ENCODE measurements around the gene CAPN12. TPM values are rescaled to one million over a fixed set of nuclear protein-coding genes. Genes with fewer than 3 reads are reported as not detected.
A peak's percentile ranks its signal among the peaks of the same experiment; 100 is the strongest.

Gene CAPN12
- total RNA-seq, 1 experiment from 2014 or later: 43.9 TPM

GRCh38 chr19:38697197-38697596 is 47.1 kb downstream of the CAPN12 start:
- Histone ChIP-seq H4K20me1 (ENCODE audit: insufficient read depth) (peaks cover 27% of the 10 kb centered on the region), H3K9me3 (ENCODE audit: insufficient read depth, low read depth) (no peaks in the 10 kb centered on the region), H2AFZ (no peak overlapping the region), H3K9me2 (ENCODE audit: insufficient read depth) (no peaks in the 10 kb centered on the region), H3K4me3 (no peak overlapping the region), H3K36me3 (ENCODE audit: low read depth) (peaks cover 36% of the 10 kb centered on the region), H3K27me3 (ENCODE audit: insufficient read depth, low read depth) (no peaks in the 10 kb centered on the region), H3K4me1 (replicated peaks; ENCODE audit: insufficient read depth) (peaks cover 29% of the 10 kb centered on the region), H3K4me2 (no peak overlapping the region), H3K79me2 (ENCODE audit: low read depth) (peaks cover 98% of the 10 kb centered on the region), H3F3A (ENCODE audit: insufficient read depth, low read depth) (peaks cover 69% of the 10 kb centered on the region), H3K27ac (no peak overlapping the region)
- no TSS peak for BruUV-seq (replicated peaks)
- DNase-seq: no peak
- ChIA-PET CTCF (interaction anchor here (0.6 kb wide), 1 partner anchor 292 kb away, joined by 3 read pairs; no protein-coding TSS in a partner anchor), POLR2A (ENCODE audit: unreplicated experiment) (no interaction called here)
- intact Hi-C loops (cut with micrococcal nuclease; ENCODE audit: unreplicated experiment): no loop called here
- TF ChIP-seq CTCF (conservative IDR thresholded peaks at IDR 0.05) (no peak), EZH2 (IDR thresholded peaks at IDR 0.05; ENCODE audit: low read depth) (no peak)

GRCh38 chr19:38696729-38697055 is 47.6 kb downstream of the CAPN12 start:
- intact Hi-C loops (cut with micrococcal nuclease; ENCODE audit: unreplicated experiment): no loop called here
- TF ChIP-seq CTCF (conservative IDR thresholded peaks at IDR 0.05) (no peak), EZH2 (IDR thresholded peaks at IDR 0.05; ENCODE audit: low read depth) (no peak)
- H3K79me2 ChIP-seq (ENCODE audit: low read depth): peaks cover 98% of the 10 kb centered on the region
- H3K4me1 ChIP-seq (replicated peaks; ENCODE audit: insufficient read depth): peaks cover 34% of the 10 kb centered on the region
- no peaks in the 10 kb centered on the region for H3K9me3 ChIP-seq (ENCODE audit: insufficient read depth, low read depth)
- no peaks in the 10 kb centered on the region for H3K27me3 ChIP-seq (ENCODE audit: insufficient read depth, low read depth)
- peaks cover 27% of the 10 kb centered on the region for H4K20me1 ChIP-seq (ENCODE audit: insufficient read depth)
- no peak overlapping the region for H3K4me2 ChIP-seq
- no TSS peak for BruUV-seq (replicated peaks)
- H3K36me3 ChIP-seq (ENCODE audit: low read depth): peaks cover 33% of the 10 kb centered on the region
- no peak overlapping the region for H3K4me3 ChIP-seq
- no peak overlapping the region for H3K27ac ChIP-seq
- ChIA-PET CTCF (no interaction called here), POLR2A (ENCODE audit: unreplicated experiment) (no interaction called here)
- DNase-seq: no peak
- H3F3A ChIP-seq (ENCODE audit: insufficient read depth, low read depth): peaks cover 74% of the 10 kb centered on the region
- H3K9me2 ChIP-seq (ENCODE audit: insufficient read depth): no peaks in the 10 kb centered on the region
- no peak overlapping the region for H2AFZ ChIP-seq

GRCh38 chr19:38695832-38696728 is 48.2 kb downstream of the CAPN12 start:
- CTCF ChIA-PET: interaction anchor here (0.6 kb wide), 1 partner anchor 292 kb away, joined by 5 read pairs; no protein-coding TSS in a partner anchor
- H3K4me2 ChIP-seq: no peak overlapping the region
- H3K27ac ChIP-seq: peak overlapping the region; percentile 100
- POLR2A ChIA-PET (ENCODE audit: unreplicated experiment): no interaction called here
- intact Hi-C loops (cut with micrococcal nuclease; ENCODE audit: unreplicated experiment): no loop called here
- no TSS peak for BruUV-seq (replicated peaks)
- peaks cover 27% of the 10 kb centered on the region for H4K20me1 ChIP-seq (ENCODE audit: insufficient read depth)
- TF ChIP-seq EZH2 (IDR thresholded peaks at IDR 0.05; ENCODE audit: low read depth) (no peak), CTCF (conservative IDR thresholded peaks at IDR 0.05) (no peak)
- H2AFZ ChIP-seq: no peak overlapping the region
- H3K4me3 ChIP-seq: no peak overlapping the region
- H3F3A ChIP-seq (ENCODE audit: insufficient read depth, low read depth): peaks cover 79% of the 10 kb centered on the region
- DNase-seq: no peak
- H3K4me1 ChIP-seq (replicated peaks; ENCODE audit: insufficient read depth): peaks cover 40% of the 10 kb centered on the region
- no peaks in the 10 kb centered on the region for H3K27me3 ChIP-seq (ENCODE audit: insufficient read depth, low read depth)
- H3K79me2 ChIP-seq (ENCODE audit: low read depth): peaks cover 98% of the 10 kb centered on the region
- peaks cover 33% of the 10 kb centered on the region for H3K36me3 ChIP-seq (ENCODE audit: low read depth)
- H3K9me2 ChIP-seq (ENCODE audit: insufficient read depth): no peaks in the 10 kb centered on the region
- no peaks in the 10 kb centered on the region for H3K9me3 ChIP-seq (ENCODE audit: insufficient read depth, low read depth)

Measured in PC-9 (cell line).